Measurements from ENCODE around the gene GALM. TPM values are rescaled to one million over a fixed set of nuclear protein-coding genes. Genes with fewer than 3 reads are reported as not detected.

GALM gene
- total and polyA plus RNA-seq, 2 of the 8 experiments (the other 6 are each of a cell fraction or from before 2014, with no cell fraction given), result 9.9 to 13.1 TPM

- H3K23me2 ChIP-seq (ENCODE audit: low read depth, low read length), result no peaks in the 10 kb centered on the region
- no peaks in the 10 kb centered on the region for H3K79me1 ChIP-seq (ENCODE audit: low read depth, low read length)
- H2BK5ac ChIP-seq (ENCODE audit: low read depth, low read length), result no peak overlapping the region
- H4K5ac ChIP-seq (ENCODE audit: insufficient read length, low read depth, low read length), result no peak overlapping the region
- CTCF ChIA-PET (ENCODE audit: partially characterized antibody), result interaction anchor here (1.0 to 1.8 kb wide), 4 partner anchors 8 to 135 kb away, joined by 3 to 6 read pairs (median 4); no protein-coding TSS in a partner anchor
- no peak overlapping the region for H3K14ac ChIP-seq (ENCODE audit: insufficient read length)
- no peak overlapping the region for H2BK20ac ChIP-seq (ENCODE audit: low read length)
- H3K23ac ChIP-seq (ENCODE audit: insufficient read length), result no peak overlapping the region
- H3K4ac ChIP-seq (replicated peaks; ENCODE audit: insufficient read length, low read depth, low read length), result no peak overlapping the region
- H2AFZ ChIP-seq (ENCODE audit: low read length), result no peak overlapping the region
- no peak overlapping the region for H2BK15ac ChIP-seq (ENCODE audit: low read length)
- DNase-seq (ENCODE audit: low read depth in 1 of 2, low spot score in 2 of 2) (no peak), FAIRE-seq (no peak)
- no peak overlapping the region for H3K56ac ChIP-seq (replicated peaks; ENCODE audit: insufficient read length, low read depth, low read length)
- no peak overlapping the region for H4K91ac ChIP-seq (replicated peaks; ENCODE audit: insufficient read length, low read length)
- no peak overlapping the region for H3K9ac ChIP-seq (replicated peaks in 1 of 4; ENCODE audit: extremely low read depth in 1 of 4, low read depth in 3 of 4, low read length in 3 of 4)
- H3K4me2 ChIP-seq (ENCODE audit: insufficient read depth in 1 of 2, low read depth in 2 of 2, low read length in 2 of 2), result no peak overlapping the region
- H3K18ac ChIP-seq (ENCODE audit: extremely low read depth, low read length), result no peak overlapping the region
- no peaks in the 10 kb centered on the region for H3K4me1 ChIP-seq (replicated peaks in 1 of 4; ENCODE audit: control insufficient read depth in 3 of 4, insufficient read depth in 4 of 4, low read length in 3 of 4)
- no peak overlapping the region for H2AK5ac ChIP-seq (ENCODE audit: low read depth, low read length)
- no peak overlapping the region for H4K8ac ChIP-seq (ENCODE audit: extremely low read depth, insufficient read depth, low read length)
- no peaks in the 10 kb centered on the region for H3K27me3 ChIP-seq (replicated peaks in 1 of 4; ENCODE audit: control insufficient read depth in 3 of 4, extremely low read depth in 1 of 4, insufficient read depth in 3 of 4, low read length in 3 of 4)
- WGBS, 2 experiments (ENCODE audit: extremely low coverage in 1 of 2, insufficient coverage in 1 of 2, insufficient read length in 1 of 2, insufficient replicate concordance in 2 of 2, low coverage in 1 of 2, low lambda C conversion rate in 2 of 2, missing lambda C conversion rate in 1 of 2), result 85% methylated on average over 2 of the region's 2 CpGs; no CpG with 5 or more reads in 1 of the 2 experiments
- H3K36me3 ChIP-seq (ENCODE audit: control insufficient read depth in 2 of 4, insufficient read depth in 4 of 4, low read length in 3 of 4), result no peaks in the 10 kb centered on the region
- H3K4me3 ChIP-seq (ENCODE audit: extremely low read depth in 1 of 4, insufficient read depth in 2 of 4, low read depth in 3 of 4, low read length in 4 of 4), result no peak overlapping the region
- no peak overlapping the region for H3K27ac ChIP-seq (ENCODE audit: low read depth, low read length)
- no peaks in the 10 kb centered on the region for H3K9me3 ChIP-seq (ENCODE audit: insufficient read depth in 2 of 2, low read depth in 1 of 2, low read length in 1 of 2)
- no peaks in the 10 kb centered on the region for H4K20me1 ChIP-seq (replicated peaks in 1 of 2; ENCODE audit: control insufficient read depth in 1 of 2, insufficient read depth in 2 of 2, low read length in 2 of 2)
- no peak overlapping the region for H2BK12ac ChIP-seq (ENCODE audit: low read depth, low read length)
- POLR2A ChIA-PET (ENCODE audit: partially characterized antibody), result interaction anchor here (1.0 to 2.0 kb wide), 2 partner anchors 9 to 12 kb away, joined by 3 to 6 read pairs; no protein-coding TSS in a partner anchor
- H2BK120ac ChIP-seq (replicated peaks; ENCODE audit: low read depth, low read length), result no peak overlapping the region
- no peaks in the 10 kb centered on the region for H3K79me2 ChIP-seq (ENCODE audit: control insufficient read depth in 1 of 2, insufficient read depth in 2 of 2, low read length in 2 of 2)
- no peak for TF ChIP-seq FOSL1 (IDR thresholded peaks at IDR 0.05; ENCODE audit: insufficient read depth, low read depth, low read length)
- TF ChIP-seq GABPA (IDR thresholded peaks at IDR 0.05; ENCODE audit: borderline replicate concordance, insufficient read depth, low read length), result no peak
- no peak for TF ChIP-seq CBX5 (IDR thresholded peaks at IDR 0.05; ENCODE audit: low read depth, low read length)
- no peak for TF ChIP-seq RAD21 (IDR thresholded peaks at IDR 0.05 in 1 of 2, conservative IDR thresholded peaks at IDR 0.05 in 1 of 2; ENCODE audit: low read depth in 2 of 2, low read length in 2 of 2)
- no peak for TF ChIP-seq TAF1 (IDR thresholded peaks at IDR 0.05; ENCODE audit: low read depth, low read length)
- TF ChIP-seq CREB1 (IDR thresholded peaks at IDR 0.05), result no peak
- TF ChIP-seq YY1 (IDR thresholded peaks at IDR 0.05; ENCODE audit: low read depth, low read length), result no peak
These were observed 7.3 kb upstream of the GALM start for GRCh38 chr2:38658613-38659012.
